ENCODE results near the gene MORN4.
"Not testable (repeated sequence)": the region's sequence is repeated elsewhere in the genome, so short reads cannot be mapped to it uniquely, and the experiment has no call there.

MORN4 gene

DNA sequence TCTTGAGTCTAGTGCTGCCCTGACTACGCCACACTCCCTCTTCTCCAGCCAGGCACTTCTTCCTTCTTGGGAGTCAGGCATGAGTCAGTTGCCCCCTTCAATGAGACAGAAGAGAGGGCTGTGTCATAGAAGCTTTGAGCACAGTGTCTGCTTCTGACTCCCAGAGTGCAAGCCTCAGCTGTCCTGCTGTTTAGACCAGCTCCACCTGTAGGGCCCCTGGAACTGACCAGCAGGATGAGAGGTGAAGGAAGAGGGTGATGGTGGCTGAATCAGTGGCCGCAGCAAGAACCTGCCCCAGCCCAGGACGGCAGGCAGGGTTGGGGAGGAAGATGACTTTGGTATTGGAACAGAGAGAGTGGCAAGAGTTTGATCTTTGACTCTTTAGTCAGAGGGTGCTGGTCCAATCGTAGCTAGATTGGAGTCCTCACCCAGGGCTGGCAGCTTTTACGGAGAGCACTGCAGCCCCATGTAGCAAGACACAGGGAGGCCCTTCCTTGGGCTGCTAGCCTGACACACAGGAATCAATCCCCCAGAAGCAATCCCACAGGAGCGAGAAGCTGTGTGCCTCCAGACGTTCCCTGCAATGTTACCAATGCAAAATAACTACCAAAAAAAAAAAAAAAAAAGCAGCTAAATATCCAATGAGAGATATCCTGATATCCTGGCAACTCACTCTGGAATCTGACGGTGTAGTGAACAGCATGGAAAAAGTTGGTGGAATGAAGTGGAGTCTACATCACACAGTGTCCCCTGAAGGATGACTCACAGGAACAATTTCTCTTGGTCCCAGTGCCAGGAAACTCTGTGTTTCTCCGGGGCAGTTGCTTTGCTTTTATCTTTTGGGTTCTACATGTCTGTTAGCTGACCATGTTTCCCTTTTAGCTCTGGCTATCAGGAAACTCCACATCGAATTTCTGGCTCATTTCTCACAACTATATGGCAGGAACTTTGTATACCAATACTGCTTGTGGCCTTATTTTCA, 36.9 kb downstream of the MORN4 start:
- DNase-seq: no peak

GRCh38 chr10:97593421-97593820, 39.9 kb downstream of the MORN4 start:
- DNase-seq: no peak

- DNase-seq: no peak
These were observed 42.4 kb downstream of the MORN4 start for GRCh38 chr10:97590748-97591495.

DNA sequence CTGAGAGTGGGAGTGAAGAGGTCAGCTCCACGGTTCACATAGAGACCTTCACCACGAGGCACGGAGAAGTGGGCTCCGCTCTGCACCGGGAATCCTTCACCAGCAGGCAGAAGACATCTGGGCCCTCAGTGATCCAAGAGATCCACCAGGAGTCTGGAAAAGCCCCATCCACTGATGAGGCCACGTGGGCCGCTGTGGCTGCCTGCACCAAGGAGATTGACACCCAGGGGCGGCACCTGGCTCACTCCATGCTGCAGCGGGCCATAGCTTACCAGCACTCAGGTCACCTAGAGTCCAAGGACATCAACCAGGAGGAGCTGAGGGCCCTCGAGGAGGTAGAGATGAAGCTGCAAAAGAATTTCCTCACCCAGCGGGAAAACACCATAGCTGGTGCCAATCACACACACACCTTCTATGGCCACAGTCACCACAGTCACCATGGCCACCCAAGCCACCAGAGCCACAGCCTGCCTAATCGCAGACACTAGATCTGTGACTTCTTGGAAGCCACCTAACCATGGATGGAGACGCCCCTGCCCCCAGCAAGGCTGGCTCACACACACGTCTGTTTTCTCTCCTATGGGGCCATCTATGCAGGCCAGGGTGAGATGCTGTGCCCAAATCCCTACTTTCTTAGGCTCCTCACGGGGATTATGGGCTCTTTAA, 43.1 kb downstream of the MORN4 start:
- no peak for DNase-seq

GRCh38 chr10:97589479-97589878, 43.8 kb downstream of the MORN4 start, which contains the start of gene C10orf62:
TSS of gene C10orf62 (plus strand) at chr10:97589721. CDS start at chr10:97589898, 177 bp downstream.
- DNase-seq: no peak

DNA sequence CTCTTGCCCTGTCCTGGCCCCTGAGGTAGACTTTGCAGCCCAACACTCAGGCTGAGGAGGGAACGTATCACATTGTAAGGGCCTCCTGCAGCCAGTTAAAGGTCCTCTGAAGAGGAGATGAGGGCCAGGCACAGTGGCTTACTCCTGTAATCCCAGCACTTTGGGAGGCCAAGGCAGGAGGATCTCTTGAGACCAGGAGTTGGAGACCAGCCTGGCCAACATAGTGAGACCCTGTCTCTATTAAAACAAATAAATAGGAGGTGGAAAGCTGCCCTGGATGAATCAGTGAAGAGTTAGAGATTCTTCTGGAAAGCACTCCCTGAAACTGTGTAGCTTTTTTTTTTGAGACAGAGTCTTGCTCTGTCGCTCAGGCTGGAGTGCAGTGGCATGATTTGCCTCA, 46.1 kb downstream of the MORN4 start:
- DNase-seq: no peak

- DNase-seq: no peak
These were observed 47.9 kb downstream of the MORN4 start for GRCh38 chr10:97585439-97585811.

- no peak for DNase-seq
These were observed 48.4 kb downstream of the MORN4 start for GRCh38 chr10:97584798-97585438.

GRCh38 chr10:97584060-97584797, 49.1 kb downstream of the MORN4 start, which contains the start of gene HOGA1:
TSS of gene HOGA1 (plus strand) at chr10:97584389. CDS start at chr10:97584704, 315 bp downstream.
- DNase-seq: no peak

DNA sequence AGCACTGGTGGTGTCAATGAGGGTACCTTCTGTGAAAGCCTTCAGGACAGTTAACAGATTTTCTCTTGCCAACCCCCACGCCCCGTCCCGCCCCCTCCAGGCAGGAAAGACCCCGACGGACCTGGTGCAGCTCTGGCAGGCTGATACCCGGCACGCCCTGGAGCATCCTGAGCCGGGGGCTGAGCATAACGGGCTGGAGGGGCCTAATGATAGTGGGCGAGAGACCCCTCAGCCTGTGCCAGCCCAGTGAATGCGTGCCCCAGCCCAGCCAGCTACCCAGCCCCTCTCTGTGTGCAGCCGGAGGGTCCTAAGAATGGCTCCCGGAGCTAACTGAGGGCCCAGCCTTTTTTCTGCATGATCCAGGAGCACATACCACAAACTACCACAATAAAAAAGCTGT, 49.8 kb downstream of the MORN4 start:
- no peak for DNase-seq

DNA sequence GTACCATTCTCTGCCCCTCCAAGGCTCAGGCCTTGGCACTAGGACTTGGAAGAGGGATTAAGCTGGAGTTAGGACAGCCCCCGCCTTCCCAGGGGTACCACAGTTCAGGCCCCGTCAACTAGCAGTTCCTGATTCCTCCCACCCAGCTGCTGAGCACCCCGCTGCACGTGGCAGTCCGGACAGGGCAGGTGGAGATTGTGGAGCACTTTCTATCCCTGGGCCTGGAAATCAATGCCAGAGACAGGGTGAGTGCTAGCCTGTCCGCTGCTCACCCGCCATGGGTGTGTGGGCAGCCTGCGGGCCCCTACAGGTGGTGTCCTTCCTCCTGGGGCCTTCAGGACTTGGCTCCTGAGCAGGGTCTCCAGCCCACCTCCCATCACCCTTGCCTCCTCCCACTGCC, 51.1 kb downstream of the MORN4 start:
- DNase-seq: no peak

- no peak for DNase-seq
These were observed 52.6 kb downstream of the MORN4 start for GRCh38 chr10:97580421-97581367.

- no peak for DNase-seq
These were observed 55.0 kb downstream of the MORN4 start for GRCh38 chr10:97578171-97578844.

DNA sequence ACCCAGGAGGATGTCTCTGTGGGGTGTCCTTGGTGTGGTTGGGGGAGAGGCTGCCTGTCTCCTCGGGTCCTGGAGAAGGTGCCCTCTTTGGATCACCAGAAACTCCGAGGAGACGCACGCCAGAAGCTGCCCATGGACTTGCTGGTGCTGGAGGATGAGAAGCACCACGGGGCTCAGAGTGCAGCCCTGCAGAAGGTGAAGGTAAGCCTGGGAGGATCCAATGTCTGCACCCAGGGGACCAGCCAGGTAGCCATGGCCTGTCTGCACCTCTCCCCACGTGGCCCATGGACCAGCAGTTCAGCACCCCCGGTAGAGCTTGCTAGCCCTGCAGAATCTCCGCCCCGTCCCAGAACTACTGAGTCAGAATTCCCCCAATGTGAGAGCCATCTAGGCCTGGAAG, 55.6 kb downstream of the MORN4 start:
- DNase-seq: no peak

DNA sequence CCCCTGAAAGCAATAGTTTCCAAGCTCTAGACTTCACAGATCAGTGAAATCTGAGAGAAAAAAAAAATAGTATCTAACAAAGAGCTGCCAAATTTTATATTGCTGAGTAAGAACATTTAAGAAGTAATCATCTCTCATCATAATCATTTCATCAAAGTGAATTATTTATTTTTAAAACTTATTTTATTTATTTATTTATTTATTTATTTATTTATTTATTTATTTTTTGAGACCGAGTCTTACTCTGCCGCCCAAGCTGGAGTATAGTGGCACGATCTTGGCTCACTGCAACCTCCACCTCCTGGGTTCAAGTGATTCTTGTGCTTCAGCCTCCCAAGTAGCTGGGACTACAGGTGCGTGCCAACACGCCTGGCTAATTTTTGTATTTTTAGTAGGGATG, 56.8 kb downstream of the MORN4 start:
- not testable (repeated sequence) for DNase-seq

DNA sequence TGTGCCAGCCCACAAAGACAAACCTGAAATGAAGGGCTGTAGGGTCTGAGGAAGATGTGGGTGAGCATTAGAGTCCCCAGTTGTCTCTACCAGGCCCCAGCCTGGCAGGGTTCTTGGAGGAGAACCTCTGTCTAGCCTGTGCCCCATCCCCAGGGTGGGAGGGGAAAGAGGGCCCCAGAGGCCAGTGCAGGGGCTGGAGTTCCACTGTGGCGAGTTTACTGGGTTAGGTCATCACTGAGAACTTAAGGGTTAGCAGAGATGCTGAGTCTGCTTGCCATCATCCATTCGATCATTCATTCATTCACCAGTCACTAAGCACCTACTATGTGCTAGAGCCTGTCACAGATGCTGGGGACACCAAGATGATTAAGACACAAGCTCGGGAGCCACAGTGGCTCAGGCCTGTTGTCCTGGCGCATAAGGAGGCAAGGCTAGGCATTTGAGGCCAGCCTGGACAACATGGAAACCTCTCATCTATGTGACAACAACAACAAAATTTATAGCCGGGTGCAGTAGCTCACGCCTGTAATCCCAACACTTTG, 58.1 kb downstream of the MORN4 start:
- DNase-seq: no peak

DNA sequence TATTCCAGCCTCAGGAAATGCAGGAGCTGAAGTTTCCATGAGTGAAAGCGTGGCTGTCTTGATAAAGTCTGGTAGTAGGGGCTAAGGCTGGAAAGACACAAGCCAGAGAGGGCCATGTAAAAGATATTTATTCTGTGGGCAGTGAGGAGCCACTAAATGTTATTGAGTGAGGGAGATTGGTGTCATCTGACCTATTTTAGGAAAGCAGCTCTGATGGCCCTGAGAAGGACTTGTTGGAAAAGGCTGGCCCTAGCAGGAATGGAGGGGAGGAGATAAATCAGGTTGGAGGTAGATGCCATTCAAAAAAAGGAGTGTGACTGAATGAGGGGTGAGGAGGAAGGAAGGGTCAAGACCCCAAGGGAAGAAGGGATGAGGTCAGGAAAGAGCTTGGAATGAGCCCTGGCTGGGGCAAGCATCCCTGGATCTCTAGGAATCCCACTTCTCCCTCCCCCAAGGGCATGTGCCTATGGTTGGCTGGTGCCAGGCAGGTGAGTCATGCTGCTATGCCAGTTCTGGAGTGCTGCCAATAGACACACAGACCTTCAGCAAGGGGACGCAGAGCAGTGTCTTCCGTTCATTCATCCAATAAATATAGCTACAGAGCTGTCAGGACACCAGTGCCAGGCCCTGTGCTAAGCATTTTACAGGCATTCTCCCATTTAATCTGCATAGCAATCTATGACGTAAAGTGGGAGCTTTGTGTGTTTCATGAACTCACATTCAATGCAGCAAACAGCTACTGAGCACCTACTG, 58.8 kb downstream of the MORN4 start:
- DNase-seq: peak; percentile 4

DNA sequence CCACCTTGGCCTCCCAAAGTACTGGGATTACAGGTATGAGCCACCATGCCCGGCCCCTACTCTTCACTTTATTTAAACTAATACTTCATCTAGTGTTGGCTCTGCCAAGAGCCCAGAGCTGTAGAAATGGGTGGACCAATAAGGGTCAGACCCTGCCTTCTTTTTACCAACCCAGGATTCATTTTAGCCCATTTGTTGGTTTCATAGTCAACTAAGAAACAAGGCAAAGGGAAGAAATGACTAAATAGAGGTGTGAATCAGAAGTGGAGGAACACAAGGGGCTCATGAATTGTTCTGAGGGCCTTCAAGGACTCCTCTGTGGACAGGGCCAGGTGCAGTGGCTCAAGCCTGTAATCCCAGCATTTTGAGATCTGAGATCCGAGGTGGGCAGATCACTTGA, 59.6 kb downstream of the MORN4 start:
- DNase-seq: no peak

DNA sequence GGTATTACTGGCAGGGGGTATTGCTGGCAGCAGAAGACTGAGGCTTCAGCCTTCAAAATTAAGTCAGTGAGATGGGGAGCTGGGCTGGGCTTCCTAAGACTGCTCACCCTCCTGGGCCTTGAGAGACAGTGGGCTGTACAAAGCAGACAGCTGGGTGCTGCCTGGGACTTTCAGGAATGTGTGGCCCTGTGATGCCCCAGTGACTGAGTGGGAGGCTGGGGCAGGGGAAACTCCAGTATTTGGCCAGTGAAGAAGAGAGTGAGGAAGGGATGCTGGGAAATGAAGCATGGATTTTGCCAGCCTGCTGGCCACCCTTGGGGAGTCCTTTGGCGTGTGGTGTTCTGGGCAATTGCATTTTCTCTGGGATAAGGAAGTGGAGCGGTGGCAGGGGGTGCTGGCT, 60.3 kb downstream of the MORN4 start:
- DNase-seq: no peak

Measured in NCI-H748 treated with DMSO at 0.1 percent for 48 hours (cell line).